Measurements from ENCODE around the gene EPHA4. TPM values are rescaled to one million over a fixed set of nuclear protein-coding genes. Genes with fewer than 3 reads are reported as not detected.

Gene EPHA4
- total RNA-seq, 1 experiment from 2014 or later, result 3.4 TPM

DNA sequence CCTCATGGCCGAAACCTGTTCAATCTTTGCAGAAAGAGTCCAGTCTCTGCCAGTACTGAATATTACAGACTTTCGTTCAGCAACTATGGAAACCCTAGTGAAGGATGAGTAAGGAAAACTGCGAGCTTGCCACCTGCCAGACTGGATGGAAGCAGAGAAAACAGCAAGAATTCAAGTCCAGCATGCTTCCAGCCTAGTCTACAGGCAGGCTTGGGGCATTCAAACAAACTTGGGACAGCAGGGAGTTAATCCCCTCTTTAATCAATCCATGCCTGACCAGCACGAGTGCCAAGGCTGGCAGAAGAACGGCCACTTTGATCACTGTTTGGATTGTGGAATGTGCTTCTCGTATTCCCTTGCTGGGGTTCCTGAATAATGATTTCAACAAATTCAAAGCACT lies 145.2 kb downstream of the EPHA4 start:
- no peak for ATAC-seq
- H3K36me3 ChIP-seq (ENCODE audit: control insufficient read depth, insufficient read depth, low read length), result no peaks in the 10 kb centered on the region
- H3K27me3 ChIP-seq (ENCODE audit: control insufficient read depth, insufficient read depth, low read length), result no peaks in the 10 kb centered on the region
- no peaks in the 10 kb centered on the region for H3K4me1 ChIP-seq (ENCODE audit: control insufficient read depth, insufficient read depth, low read length)
- H3K9me3 ChIP-seq (ENCODE audit: control insufficient read depth, insufficient read depth, low read depth, low read length), result no peaks in the 10 kb centered on the region
- in situ Hi-C loops (cut with HindIII; ENCODE audit: low pct_unique_long_range_greater_than_20kb, low sequenced_read_pairs) (no loop called here), intact Hi-C loops (cut with micrococcal nuclease; ENCODE audit: unreplicated experiment) (no loop called here)
- no TSS peak for BruUV-seq (replicated peaks)
- H3K27ac ChIP-seq (ENCODE audit: low read length), result no peak overlapping the region
- TF ChIP-seq POLR2AphosphoS5 (IDR thresholded peaks at IDR 0.05; ENCODE audit: low read depth, low read length), result no peak
- TF ChIP-seq TCF7L2 (IDR thresholded peaks at IDR 0.05; ENCODE audit: low read depth, low read length), result no peak
- TF ChIP-seq, protein P1, sequence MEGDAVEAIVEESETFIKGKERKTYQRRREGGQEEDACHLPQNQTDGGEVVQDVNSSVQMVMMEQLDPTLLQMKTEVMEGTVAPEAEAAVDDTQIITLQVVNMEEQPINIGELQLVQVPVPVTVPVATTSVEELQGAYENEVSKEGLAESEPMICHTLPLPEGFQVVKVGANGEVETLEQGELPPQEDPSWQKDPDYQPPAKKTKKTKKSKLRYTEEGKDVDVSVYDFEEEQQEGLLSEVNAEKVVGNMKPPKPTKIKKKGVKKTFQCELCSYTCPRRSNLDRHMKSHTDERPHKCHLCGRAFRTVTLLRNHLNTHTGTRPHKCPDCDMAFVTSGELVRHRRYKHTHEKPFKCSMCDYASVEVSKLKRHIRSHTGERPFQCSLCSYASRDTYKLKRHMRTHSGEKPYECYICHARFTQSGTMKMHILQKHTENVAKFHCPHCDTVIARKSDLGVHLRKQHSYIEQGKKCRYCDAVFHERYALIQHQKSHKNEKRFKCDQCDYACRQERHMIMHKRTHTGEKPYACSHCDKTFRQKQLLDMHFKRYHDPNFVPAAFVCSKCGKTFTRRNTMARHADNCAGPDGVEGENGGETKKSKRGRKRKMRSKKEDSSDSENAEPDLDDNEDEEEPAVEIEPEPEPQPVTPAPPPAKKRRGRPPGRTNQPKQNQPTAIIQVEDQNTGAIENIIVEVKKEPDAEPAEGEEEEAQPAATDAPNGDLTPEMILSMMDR (IDR thresholded peaks at IDR 0.05), result no peak
- no peak for TF ChIP-seq SIN3A (IDR thresholded peaks at IDR 0.05; ENCODE audit: borderline replicate concordance, insufficient read depth, low read depth, low read length)
- TF ChIP-seq, protein P2, sequence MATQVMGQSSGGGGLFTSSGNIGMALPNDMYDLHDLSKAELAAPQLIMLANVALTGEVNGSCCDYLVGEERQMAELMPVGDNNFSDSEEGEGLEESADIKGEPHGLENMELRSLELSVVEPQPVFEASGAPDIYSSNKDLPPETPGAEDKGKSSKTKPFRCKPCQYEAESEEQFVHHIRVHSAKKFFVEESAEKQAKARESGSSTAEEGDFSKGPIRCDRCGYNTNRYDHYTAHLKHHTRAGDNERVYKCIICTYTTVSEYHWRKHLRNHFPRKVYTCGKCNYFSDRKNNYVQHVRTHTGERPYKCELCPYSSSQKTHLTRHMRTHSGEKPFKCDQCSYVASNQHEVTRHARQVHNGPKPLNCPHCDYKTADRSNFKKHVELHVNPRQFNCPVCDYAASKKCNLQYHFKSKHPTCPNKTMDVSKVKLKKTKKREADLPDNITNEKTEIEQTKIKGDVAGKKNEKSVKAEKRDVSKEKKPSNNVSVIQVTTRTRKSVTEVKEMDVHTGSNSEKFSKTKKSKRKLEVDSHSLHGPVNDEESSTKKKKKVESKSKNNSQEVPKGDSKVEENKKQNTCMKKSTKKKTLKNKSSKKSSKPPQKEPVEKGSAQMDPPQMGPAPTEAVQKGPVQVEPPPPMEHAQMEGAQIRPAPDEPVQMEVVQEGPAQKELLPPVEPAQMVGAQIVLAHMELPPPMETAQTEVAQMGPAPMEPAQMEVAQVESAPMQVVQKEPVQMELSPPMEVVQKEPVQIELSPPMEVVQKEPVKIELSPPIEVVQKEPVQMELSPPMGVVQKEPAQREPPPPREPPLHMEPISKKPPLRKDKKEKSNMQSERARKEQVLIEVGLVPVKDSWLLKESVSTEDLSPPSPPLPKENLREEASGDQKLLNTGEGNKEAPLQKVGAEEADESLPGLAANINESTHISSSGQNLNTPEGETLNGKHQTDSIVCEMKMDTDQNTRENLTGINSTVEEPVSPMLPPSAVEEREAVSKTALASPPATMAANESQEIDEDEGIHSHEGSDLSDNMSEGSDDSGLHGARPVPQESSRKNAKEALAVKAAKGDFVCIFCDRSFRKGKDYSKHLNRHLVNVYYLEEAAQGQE (IDR thresholded peaks at IDR 0.05; ENCODE audit: insufficient read depth in 1 of 2, low read depth in 2 of 2, low read length in 1 of 2), result no peak
- POLR2A ChIA-PET, result no interaction called here
- H3K4me3 ChIP-seq (ENCODE audit: low read depth in 2 of 2, low read length in 2 of 2), result no peak overlapping the region
- CTCF ChIA-PET, result no interaction called here
- no peak for DNase-seq (ENCODE audit: low read depth, low spot score)

DNA sequence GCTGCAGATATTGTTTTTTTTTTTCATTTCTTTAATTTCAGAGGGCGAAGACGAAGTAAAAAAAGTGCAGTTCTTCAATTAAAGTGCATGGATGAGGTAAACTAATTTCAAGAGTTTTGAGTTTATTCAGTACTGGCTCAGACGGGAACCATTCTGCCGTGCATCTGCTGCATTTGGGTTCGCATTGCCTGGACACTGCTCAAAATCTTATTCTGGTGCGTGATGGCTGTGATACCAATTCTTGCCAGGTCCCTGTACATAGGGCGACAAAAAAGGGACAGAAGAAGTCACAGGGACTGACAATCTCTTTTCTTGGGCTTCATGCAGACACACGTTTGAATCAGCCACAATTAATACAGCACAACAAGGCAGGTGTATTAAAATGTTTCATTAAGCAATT lies 146.2 kb downstream of the EPHA4 start:
- Histone ChIP-seq H3K4me1 (ENCODE audit: control insufficient read depth, insufficient read depth, low read length) (no peaks in the 10 kb centered on the region), H3K36me3 (ENCODE audit: control insufficient read depth, insufficient read depth, low read length) (no peaks in the 10 kb centered on the region), H3K9me3 (ENCODE audit: control insufficient read depth, insufficient read depth, low read depth, low read length) (no peaks in the 10 kb centered on the region), H3K4me3 (ENCODE audit: low read depth in 2 of 2, low read length in 2 of 2) (no peak overlapping the region), H3K27me3 (ENCODE audit: control insufficient read depth, insufficient read depth, low read length) (no peaks in the 10 kb centered on the region), H3K27ac (ENCODE audit: low read length) (no peak overlapping the region)
- DNase-seq (ENCODE audit: low read depth, low spot score) (no peak), ATAC-seq (no peak)
- intact Hi-C loops (cut with micrococcal nuclease; ENCODE audit: unreplicated experiment) (no loop called here), in situ Hi-C loops (cut with HindIII; ENCODE audit: low pct_unique_long_range_greater_than_20kb, low sequenced_read_pairs) (no loop called here)
- BruUV-seq (replicated peaks), result no TSS peak
- POLR2A ChIA-PET, result no interaction called here
- TF ChIP-seq TCF7L2 (IDR thresholded peaks at IDR 0.05; ENCODE audit: low read depth, low read length) (no peak), SIN3A (IDR thresholded peaks at IDR 0.05; ENCODE audit: borderline replicate concordance, insufficient read depth, low read depth, low read length) (no peak), POLR2AphosphoS5 (IDR thresholded peaks at IDR 0.05; ENCODE audit: low read depth, low read length) (no peak)
- TF ChIP-seq, protein P1 (IDR thresholded peaks at IDR 0.05), result no peak
- TF ChIP-seq, protein P2 (IDR thresholded peaks at IDR 0.05; ENCODE audit: insufficient read depth in 1 of 2, low read depth in 2 of 2, low read length in 1 of 2), result no peak
- CTCF ChIA-PET, result no interaction called here

All from Panc1 (cell line).